ENCODE data around the gene ABHD5. TPM values are rescaled to one million over a fixed set of nuclear protein-coding genes. Genes with fewer than 3 reads are reported as not detected.

ABHD5 gene
- total RNA-seq, 2 experiments from 2014 or later: 7.8 to 8.4 TPM

DNA sequence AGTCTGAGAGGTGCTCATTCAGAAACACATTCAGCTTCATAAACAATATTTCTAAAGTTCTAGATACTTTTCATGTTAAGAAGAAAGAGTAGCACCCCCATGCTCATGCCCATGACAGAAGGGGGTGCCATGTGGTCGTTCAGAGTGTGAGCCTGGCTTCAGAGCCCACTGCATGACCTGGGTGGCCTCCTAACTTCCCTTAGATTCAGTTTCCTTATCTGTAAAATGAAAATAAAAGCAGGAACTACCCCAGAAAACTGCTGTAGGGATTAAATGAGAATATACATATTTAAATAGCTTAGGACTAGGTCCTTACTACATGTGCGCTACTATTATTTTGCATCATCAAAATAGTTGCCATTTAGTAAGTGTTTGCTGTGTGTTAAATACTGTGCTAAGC is 69.2 kb downstream of the ABHD5 start:
- no peak overlapping the region for H3K27ac Mint-ChIP-seq
- ATAC-seq (no peak), DNase-seq (no peak)
- TF ChIP-seq, protein P1, sequence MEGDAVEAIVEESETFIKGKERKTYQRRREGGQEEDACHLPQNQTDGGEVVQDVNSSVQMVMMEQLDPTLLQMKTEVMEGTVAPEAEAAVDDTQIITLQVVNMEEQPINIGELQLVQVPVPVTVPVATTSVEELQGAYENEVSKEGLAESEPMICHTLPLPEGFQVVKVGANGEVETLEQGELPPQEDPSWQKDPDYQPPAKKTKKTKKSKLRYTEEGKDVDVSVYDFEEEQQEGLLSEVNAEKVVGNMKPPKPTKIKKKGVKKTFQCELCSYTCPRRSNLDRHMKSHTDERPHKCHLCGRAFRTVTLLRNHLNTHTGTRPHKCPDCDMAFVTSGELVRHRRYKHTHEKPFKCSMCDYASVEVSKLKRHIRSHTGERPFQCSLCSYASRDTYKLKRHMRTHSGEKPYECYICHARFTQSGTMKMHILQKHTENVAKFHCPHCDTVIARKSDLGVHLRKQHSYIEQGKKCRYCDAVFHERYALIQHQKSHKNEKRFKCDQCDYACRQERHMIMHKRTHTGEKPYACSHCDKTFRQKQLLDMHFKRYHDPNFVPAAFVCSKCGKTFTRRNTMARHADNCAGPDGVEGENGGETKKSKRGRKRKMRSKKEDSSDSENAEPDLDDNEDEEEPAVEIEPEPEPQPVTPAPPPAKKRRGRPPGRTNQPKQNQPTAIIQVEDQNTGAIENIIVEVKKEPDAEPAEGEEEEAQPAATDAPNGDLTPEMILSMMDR (IDR thresholded peaks at IDR 0.05): no peak
- CTCF ChIA-PET: interaction anchor here (2.3 kb wide), 1 partner anchor 9 kb away, joined by 9 read pairs; no protein-coding TSS in a partner anchor
- no peaks in the 10 kb centered on the region for H3K27me3 Mint-ChIP-seq
- POLR2A ChIA-PET: no interaction called here
- H3K36me3 Mint-ChIP-seq (ENCODE audit: low read depth): no peaks in the 10 kb centered on the region
- peaks cover 33% of the 10 kb centered on the region for H3K4me1 Mint-ChIP-seq (ENCODE audit: low read depth)
- H3K4me3 Mint-ChIP-seq: no peak overlapping the region
- no peaks in the 10 kb centered on the region for H3K9me3 Mint-ChIP-seq
- intact Hi-C loops (cut with micrococcal nuclease): loop anchor here (5.0 kb wide), 1 partner anchor 213 kb away; no protein-coding TSS in a partner anchor

DNA sequence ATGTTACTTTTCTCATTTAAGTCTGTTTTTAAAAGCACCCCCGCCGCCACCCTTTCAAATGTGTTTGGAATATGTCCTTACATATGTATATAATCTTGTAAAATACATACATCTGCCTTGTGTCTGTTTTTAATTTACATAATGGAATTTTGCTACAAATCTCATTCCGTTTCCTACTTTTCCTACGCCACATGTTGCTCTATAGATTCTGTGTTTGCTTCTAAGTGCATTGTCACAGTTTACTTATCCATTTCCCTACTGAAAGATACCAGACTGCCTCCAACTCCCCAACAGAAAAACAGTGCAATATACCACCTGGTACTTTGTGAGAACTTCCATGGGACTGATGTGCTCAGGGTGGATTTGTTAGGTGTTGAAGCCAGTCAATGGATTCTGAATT is 70.2 kb downstream of the ABHD5 start:
- Mint-ChIP-seq H3K36me3 (ENCODE audit: low read depth) (no peaks in the 10 kb centered on the region), H3K27ac (no peak overlapping the region), H3K9me3 (no peaks in the 10 kb centered on the region), H3K4me3 (no peak overlapping the region), H3K27me3 (no peaks in the 10 kb centered on the region), H3K4me1 (ENCODE audit: low read depth) (peaks cover 23% of the 10 kb centered on the region)
- ATAC-seq: no peak
- TF ChIP-seq, protein P1 (IDR thresholded peaks at IDR 0.05): no peak
- POLR2A ChIA-PET: no interaction called here
- CTCF ChIA-PET: interaction anchor here (2.3 kb wide), 1 partner anchor 8 kb away, joined by 9 read pairs; no protein-coding TSS in a partner anchor
- DNase-seq: no peak
- intact Hi-C loops (cut with micrococcal nuclease): no loop called here

DNA sequence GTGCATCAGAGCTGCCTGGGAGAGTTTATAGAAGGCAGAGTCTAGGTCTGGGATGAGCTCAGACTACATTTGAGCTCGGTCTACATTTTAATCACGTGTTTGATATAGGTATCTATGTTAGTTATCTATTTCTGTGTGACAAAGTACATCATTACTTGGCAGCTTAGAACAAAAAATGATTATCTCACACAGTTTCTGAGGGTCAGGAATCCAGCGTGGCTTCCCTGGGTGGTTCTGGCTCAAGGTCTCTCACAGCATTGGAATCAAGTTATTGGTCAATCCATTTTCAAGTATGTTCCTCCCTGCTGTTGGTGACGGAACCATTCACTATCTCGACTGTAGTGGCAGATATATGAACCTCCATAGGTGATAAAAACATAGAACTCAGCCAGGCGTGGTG is 71.7 kb downstream of the ABHD5 start:
- ATAC-seq (no peak), DNase-seq (no peak)
- no peaks in the 10 kb centered on the region for H3K9me3 Mint-ChIP-seq
- H3K27ac Mint-ChIP-seq: no peak overlapping the region
- POLR2A ChIA-PET: no interaction called here
- peaks cover 16% of the 10 kb centered on the region for H3K4me1 Mint-ChIP-seq (ENCODE audit: low read depth)
- TF ChIP-seq, protein P1 (IDR thresholded peaks at IDR 0.05): no peak
- H3K27me3 Mint-ChIP-seq: no peaks in the 10 kb centered on the region
- CTCF ChIA-PET: no interaction called here
- intact Hi-C loops (cut with micrococcal nuclease): no loop called here
- H3K4me3 Mint-ChIP-seq: no peak overlapping the region
- H3K36me3 Mint-ChIP-seq (ENCODE audit: low read depth): no peaks in the 10 kb centered on the region

DNA sequence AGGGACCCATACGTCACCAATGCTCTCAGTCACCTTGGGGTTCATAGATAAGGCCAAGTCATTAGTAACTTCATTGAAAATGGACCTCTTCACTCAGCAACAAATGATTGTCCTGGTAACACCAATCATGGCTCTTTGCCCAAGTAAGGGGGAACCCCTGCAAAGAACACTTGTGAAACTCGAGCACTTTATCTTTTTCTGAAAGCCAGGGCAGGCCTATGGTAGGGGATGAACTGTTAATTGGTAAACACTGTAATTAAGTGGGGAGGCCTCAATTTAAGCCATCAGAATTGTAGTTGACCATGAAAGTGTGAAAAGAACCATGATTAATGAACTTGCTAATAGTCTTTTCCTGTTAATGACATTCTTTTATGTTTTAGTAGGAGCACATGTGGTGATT is 73.3 kb downstream of the ABHD5 start:
- CTCF ChIA-PET: no interaction called here

GRCh38 chr3:43764471-43764870 is 73.7 kb downstream of the ABHD5 start:
- Mint-ChIP-seq H3K27ac (no peak overlapping the region), H3K9me3 (no peaks in the 10 kb centered on the region), H3K27me3 (peaks cover 6% of the 10 kb centered on the region), H3K4me1 (ENCODE audit: low read depth) (peaks cover 5% of the 10 kb centered on the region), H3K4me3 (no peak overlapping the region), H3K36me3 (ENCODE audit: low read depth) (no peaks in the 10 kb centered on the region)
- ATAC-seq (no peak), DNase-seq (no peak)
- POLR2A ChIA-PET: interaction anchor here (0.6 kb wide), 1 partner anchor 542 kb away, joined by 3 read pairs; no protein-coding TSS in a partner anchor
- TF ChIP-seq, protein P1 (IDR thresholded peaks at IDR 0.05): no peak
- CTCF ChIA-PET: no interaction called here
- intact Hi-C loops (cut with micrococcal nuclease): no loop called here

More for the DNA sequence above, 73.3 kb downstream of the ABHD5 start:
- Mint-ChIP-seq H3K9me3 (no peaks in the 10 kb centered on the region), H3K36me3 (ENCODE audit: low read depth) (no peaks in the 10 kb centered on the region), H3K4me1 (ENCODE audit: low read depth) (peaks cover 5% of the 10 kb centered on the region), H3K4me3 (no peak overlapping the region), H3K27ac (no peak overlapping the region), H3K27me3 (peaks cover 2% of the 10 kb centered on the region)
- ATAC-seq: no peak
- DNase-seq: no peak
- TF ChIP-seq, protein P1 (IDR thresholded peaks at IDR 0.05): no peak
- POLR2A ChIA-PET: interaction anchor here (0.6 kb wide), 1 partner anchor 542 kb away, joined by 3 read pairs; no protein-coding TSS in a partner anchor
- intact Hi-C loops (cut with micrococcal nuclease): no loop called here
